Neural progenitor cell (in vitro differentiated cells): ENCODE results near the gene THBD.

ENCODE experiments used
- CTCF ChIP-seq: fragments of 200-600 bp; sonication (generic); IDR thresholded peaks from 2 replicates; pipeline ENCODE4 v1.5.1; 2017; ENCODE audit warnings: antibody characterized with exemption, mild to moderate bottlenecking
- EZH2 ChIP-seq: fragments of 200-600 bp; sonication (generic); IDR thresholded peaks from 2 replicates; pipeline ENCODE4 v1.6.1; 2017; ENCODE audit warnings: antibody characterized with exemption, mild to moderate bottlenecking, moderate library complexity
- EZH2phosphoT487 ChIP-seq: fragments of 200-600 bp; sonication (generic); IDR thresholded peaks from 2 replicates; pipeline ENCODE4 v1.6.1; 2017; ENCODE audit warnings: antibody characterized with exemption

- no peak for TF ChIP-seq CTCF
- TF ChIP-seq EZH2: no peak
- TF ChIP-seq EZH2phosphoT487: no peak
Measured at GRCh38 chr20:23019403-23019802, 30.1 kb downstream of the THBD start.
